Measurements from ENCODE around the gene WNT2B.

The WNT2B gene

GRCh38 chr1:112505400-112505785, 3.4 kb upstream of the WNT2B start:
- DNase-seq: no peak

GRCh38 chr1:112505878-112506277, 2.9 kb upstream of the WNT2B start:
- DNase-seq: no peak

- no peak for DNase-seq
Measured at GRCh38 chr1:112506306-112506705, 2.5 kb upstream of the WNT2B start.

DNA sequence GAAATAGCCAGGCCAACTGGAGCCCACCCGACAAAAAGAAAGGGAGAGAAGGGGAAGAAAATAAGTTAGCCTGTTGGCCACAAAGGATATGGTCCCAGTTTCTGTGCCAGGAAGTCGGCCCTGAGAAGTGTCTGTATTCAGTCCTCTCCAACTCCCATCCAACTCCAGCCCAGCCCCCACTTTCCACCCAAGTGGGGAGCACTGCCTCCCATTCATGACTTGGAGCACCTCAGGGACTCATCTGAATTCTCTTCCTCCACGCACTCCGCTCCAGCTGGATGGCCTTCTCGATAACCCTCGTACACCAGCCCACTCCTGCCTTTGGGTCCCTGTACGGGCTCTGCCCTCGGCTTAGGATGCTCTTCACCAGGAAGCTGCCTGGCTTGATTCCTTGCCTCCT, 2.0 kb upstream of the WNT2B start:
- no peak for DNase-seq

DNA sequence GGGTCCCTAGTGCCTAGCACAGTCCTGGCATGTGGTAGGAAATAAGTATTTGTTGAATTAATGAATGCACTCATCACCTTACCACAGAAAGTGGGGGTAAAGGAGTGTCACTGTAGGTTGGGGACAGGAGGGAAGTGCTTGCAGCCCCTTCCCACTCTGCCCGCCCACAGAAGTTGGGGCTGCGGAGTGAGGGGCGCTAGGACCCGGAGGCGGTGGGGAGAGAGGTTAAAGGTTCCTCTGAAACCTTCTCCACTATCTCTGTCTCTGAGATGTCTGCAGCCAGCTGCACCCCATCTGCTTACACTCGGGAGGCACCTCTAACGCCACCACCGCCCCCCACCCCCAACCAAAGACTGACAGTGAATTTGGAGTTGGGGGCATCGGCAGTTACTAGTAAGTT, 1.4 kb upstream of the WNT2B start:
- no peak for DNase-seq

DNA sequence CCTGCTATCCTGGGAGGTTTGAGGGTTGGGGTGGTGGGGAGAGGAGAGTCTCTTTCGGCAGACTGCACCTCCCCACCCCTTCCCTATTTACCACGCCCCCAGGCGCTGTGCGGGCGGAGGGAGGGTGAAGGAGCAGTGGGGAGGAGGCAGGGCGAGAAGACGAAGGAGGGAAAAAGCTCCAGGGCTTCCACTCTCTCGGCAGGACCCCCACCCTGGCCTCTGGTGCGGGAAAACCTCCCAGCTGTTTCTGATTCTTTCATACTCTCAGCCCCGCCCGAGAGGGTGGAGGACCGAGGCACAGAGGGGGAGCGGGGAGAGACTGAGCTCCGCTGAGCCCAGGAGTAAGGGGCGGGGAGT, 866 bp upstream of the WNT2B start:
- peak in 3 of 5 experiments; percentile 4 to 11 (median 10) for DNase-seq

GRCh38 chr1:112509005-112509659, 367 bp downstream of the WNT2B start:
- DNase-seq: peak in 1 of 5 experiments; percentile 23

DNA sequence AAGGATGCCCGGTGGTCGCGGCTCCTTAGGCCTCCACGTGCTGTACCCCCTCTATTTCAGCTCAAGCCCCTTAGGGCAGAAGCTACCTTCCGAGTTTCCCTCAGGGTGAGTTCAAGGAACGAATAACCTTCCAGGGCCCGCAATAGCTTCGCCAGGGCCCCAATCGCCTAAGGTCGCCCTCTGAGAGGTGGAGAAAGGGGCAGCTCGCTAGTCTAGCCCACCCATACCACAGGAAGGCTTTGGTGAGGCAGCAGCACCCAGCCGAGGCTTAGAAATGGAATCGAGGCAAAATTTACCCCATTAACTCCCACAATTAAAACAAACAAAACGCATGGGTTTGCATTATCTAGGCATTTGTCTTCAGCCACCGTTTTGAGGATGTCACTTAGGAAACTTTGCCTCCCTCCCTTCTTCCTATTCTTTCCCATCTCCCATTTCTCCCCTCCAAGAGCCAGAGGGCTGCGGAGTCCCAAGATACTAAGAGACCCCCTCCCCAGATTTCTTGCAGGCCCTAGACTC, 954 bp downstream of the WNT2B start:
- DNase-seq: no peak

- no peak for DNase-seq
Measured at GRCh38 chr1:112510340-112510739, 1.6 kb downstream of the WNT2B start.

DNA sequence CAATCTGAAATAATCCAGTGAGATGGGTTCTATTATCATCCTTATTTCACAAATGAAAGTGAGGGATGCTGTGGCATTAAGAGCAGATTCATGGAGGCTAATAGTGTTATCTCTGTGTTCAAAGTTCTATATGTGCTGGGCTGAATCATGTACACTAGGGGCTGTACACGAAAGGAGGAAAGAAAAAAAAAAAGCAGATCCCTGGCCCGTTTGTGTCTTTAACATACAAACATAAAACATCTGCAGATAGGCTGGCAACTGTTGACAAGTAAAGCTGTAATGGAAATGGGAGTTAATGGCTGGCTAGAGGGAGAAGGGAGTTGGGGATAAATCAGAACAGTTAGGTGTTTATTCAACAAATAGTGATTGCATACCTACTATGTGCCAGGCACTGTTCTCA, 3.1 kb downstream of the WNT2B start:
- DNase-seq: no peak

DNA sequence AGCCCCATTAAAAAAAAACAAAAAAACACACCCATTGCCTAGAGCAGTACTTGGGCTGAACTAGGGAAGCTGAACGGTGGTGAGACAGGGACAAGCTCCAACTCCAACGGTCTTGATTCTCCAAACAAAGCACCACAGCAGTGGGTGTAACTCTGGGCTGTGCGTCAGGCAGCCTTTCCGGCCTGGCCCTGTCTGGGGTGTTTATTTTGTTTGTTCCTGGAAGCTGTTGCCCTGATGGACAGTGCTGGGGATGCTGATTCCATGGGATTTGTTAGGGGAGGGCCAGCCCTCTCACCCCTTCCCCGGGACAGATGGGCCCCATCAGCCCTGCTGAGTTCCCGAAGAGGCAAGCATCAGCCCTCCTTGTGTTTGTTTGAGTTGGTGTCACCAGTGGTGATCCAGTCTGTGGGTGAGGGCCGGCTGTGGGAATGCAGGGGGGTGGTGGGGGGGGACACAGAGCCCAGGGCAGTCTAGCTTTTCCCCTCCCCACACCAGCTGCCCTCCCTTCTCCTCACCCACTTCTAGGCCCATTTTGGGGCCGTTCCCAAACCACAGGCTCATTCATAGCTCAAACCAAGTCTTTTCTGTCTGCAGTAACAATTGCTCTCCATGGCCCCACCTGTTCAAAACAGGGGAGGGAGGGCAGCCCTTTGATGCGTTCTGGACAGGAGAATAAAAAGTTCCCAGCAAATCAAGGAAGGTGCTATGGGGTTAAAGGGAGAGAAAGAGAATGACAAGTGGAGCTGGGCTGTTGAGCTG, 4.5 kb downstream of the WNT2B start:
- no peak for DNase-seq

DNA sequence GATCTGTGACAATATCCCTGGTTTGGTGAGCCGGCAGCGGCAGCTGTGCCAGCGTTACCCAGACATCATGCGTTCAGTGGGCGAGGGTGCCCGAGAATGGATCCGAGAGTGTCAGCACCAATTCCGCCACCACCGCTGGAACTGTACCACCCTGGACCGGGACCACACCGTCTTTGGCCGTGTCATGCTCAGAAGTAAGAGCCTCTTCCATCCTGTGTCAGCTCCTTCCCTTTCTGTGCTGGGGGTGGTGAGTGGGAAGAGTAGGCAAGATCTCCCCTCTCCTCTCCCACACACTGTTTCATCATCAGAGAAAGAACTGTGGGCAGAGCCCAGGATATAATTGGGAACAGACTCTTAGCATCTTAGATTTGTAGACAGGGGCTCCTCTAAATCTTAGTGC, 6.1 kb downstream of the WNT2B start:
- DNase-seq: no peak

DNA sequence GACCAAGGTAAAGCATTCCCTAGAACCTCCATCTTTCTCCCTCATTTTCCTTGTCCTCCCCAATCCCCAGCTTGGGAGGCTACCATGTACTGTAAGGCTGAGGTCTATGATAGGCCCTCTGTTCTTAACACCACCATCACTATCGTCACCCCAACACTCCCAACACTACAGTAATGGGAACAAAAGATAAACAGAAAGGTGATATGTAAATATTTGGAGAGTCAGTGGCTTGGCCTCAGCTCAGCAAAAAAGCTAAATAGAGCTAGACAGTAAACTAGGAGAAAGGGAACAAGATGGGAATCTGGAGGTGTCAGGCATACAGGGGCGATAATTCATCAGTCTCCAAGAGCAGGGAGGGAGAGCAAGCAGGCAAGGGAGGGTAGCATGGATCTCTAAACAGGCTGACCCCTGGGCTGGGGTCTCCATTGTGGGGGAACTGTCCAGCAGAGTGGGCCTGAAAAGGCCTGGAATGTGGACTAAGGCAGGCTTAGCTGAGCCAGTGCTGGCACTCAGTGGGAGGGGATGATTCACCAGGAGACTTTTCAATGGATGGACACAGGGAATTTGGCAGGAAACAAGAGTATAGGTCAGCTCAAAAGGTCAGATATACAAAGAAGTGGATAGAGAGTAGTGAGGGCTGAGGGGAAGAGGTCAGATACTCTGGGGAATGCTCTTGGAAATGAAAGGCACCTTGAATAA, 6.7 kb downstream of the WNT2B start:
- no peak for DNase-seq

- no peak for DNase-seq
Measured at GRCh38 chr1:112516141-112516540, 7.4 kb downstream of the WNT2B start.

DNA sequence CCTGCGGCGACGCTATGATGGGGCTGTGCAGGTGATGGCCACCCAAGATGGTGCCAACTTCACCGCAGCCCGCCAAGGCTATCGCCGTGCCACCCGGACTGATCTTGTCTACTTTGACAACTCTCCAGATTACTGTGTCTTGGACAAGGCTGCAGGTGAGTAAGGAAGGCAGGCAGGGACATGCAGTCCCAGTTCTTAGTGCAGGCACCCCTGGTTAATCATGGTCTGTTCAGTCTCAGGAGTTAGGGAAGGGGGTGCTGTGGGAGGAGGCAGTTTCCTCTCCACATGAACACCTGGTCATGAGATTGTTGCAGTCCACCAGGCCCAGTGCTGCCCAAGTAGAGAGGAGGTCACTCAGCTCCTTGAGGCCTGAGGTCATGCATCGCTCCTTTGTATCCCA, 8.5 kb downstream of the WNT2B start:
- no peak for DNase-seq

DNA sequence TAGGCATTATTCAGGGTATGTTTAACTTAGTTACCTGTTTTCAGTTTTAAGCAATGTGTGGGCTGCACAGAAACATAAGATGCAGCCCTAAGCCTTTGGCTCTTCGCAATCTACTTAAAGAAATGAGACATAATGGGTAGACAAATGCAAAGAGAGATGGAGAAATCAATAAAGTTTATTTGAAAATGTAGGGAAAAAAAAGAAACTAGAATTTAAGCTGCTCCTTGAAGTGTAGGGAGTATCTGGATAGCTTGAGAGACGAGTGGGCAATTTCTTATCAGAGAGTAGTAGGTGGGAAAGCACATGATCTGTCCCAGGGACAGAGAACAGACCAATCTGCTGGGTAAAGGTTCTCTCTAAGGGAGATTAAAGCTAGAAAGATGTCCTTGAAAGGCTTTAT, 8.9 kb downstream of the WNT2B start:
- DNase-seq: no peak

DNA sequence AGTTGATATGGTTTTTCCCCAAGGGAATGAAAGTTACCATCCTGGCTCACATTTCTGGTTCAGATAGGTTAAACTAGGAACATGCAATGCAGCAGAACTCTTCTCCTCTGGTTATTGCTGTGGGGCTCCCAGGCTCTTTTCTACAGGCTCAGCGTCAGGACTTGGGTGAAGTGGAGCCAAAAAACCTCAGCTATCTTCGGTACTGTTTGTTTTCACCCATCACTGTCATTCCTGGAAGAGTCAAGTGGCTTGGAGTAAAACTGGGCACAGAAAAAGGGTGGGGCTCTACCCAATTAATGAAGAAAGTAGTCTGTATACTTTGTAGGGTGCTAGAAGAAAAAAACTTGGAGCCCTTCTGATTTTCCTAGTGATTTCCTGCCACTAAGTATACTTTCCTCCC, 9.4 kb downstream of the WNT2B start:
- no peak for DNase-seq

DNA sequence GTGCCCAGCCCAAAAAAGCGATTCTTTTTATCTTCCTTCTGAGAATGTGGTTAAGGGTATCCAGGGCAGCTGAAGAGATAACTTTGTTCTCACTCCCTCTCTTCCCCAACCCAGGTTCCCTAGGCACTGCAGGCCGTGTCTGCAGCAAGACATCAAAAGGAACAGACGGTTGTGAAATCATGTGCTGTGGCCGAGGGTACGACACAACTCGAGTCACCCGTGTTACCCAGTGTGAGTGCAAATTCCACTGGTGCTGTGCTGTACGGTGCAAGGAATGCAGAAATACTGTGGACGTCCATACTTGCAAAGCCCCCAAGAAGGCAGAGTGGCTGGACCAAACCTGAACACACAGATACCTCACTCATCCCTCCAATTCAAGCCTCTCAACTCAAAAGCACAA, 11.4 kb downstream of the WNT2B start:
- no peak for DNase-seq

DNA sequence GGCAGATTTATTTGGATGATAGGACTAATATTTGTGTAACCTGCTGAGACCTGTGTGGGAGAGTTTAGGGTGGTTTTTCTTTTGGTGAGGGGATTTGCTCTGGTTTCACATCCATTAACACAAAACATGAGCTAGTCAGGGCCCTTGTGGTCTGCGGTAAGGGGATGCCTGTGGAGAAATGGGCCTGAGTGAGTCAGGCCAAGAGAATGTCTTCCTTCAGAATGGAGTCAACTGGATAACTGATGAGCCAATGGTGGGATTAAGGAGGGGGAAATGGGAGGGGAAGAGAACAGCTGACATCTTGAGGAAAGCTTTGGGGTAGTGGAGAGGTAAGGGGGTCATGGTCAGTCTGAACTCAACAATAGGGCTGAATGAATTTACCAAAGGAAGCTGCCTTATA, 13.9 kb downstream of the WNT2B start:
- DNase-seq: no peak

GRCh38 chr1:112524251-112524650, 15.5 kb downstream of the WNT2B start:
- no peak for DNase-seq

- DNase-seq: no peak
Measured at GRCh38 chr1:112524986-112525385, 16.2 kb downstream of the WNT2B start.

- no peak for DNase-seq
Measured at GRCh38 chr1:112527266-112528010, 18.7 kb downstream of the WNT2B start.

DNA sequence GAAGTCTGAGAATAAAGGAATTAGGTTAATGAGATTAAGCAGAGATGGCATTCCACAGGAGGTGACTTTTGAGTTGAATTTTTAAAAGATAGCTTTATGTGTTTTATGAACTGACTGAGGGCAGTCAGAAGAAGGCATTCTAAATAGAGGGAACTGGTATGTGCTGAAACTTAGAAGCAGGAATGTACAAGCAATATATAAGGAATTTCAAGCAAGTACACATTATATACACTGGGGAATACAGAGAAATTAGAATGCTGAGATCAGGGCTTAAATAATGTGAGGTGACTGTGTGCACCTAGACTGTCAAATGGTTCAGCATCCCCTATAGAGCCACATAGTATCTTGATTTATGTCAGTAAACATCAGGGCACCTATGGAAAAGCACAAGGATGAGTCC, 19.3 kb downstream of the WNT2B start:
- DNase-seq: no peak

All from T-helper 2 cell (primary cell).